ENCODE data around the gene COL12A1.

The COL12A1 gene

GRCh38 chr6:75205776-75206575 is at the start of gene COL12A1:
Gene COL12A1, minus strand, starts transcription at chr6:75206053. Its CDS starts 3,261 bp downstream, at chr6:75202792.
- no peak for DNase-seq (ENCODE audit: low read depth in 2 of 2)

GRCh38 chr6:75250552-75250951 is 44.7 kb upstream of the COL12A1 start:
- DNase-seq (ENCODE audit: low read depth in 2 of 2) = no peak

- DNase-seq (ENCODE audit: low read depth in 2 of 2) = no peak
Observed at GRCh38 chr6:75249837-75250236, 44.0 kb upstream of the COL12A1 start.

- DNase-seq (ENCODE audit: low read depth in 2 of 2) = no peak
Observed at GRCh38 chr6:75246386-75246785, 40.5 kb upstream of the COL12A1 start.

- DNase-seq (ENCODE audit: low read depth in 2 of 2) = no peak
Observed at GRCh38 chr6:75244063-75244584, 38.3 kb upstream of the COL12A1 start.

- peak; percentile 69 to 78 for DNase-seq (ENCODE audit: low read depth in 2 of 2)
Observed at GRCh38 chr6:75243333-75244062, 37.6 kb upstream of the COL12A1 start, which contains the start of gene COX7A2. Gene COX7A2, minus strand, starts transcription at chr6:75243801. Its CDS starts 67 bp downstream, at chr6:75243734.

GRCh38 chr6:75236630-75237029 is 30.8 kb upstream of the COL12A1 start:
- DNase-seq (ENCODE audit: low read depth in 2 of 2) = no peak

GRCh38 chr6:75235271-75235670 is 29.4 kb upstream of the COL12A1 start:
- no peak for DNase-seq (ENCODE audit: low read depth in 2 of 2)

GRCh38 chr6:75234126-75234865 is 28.4 kb upstream of the COL12A1 start:
- no peak for DNase-seq (ENCODE audit: low read depth in 2 of 2)

- no peak for DNase-seq (ENCODE audit: low read depth in 2 of 2)
Observed at GRCh38 chr6:75233092-75233615, 27.3 kb upstream of the COL12A1 start.

GRCh38 chr6:75230484-75231325 is 24.9 kb upstream of the COL12A1 start:
- DNase-seq (ENCODE audit: low read depth in 2 of 2) = no peak

- no peak for DNase-seq (ENCODE audit: low read depth in 2 of 2)
Observed at GRCh38 chr6:75224303-75224926, 18.6 kb upstream of the COL12A1 start.

- DNase-seq (ENCODE audit: low read depth in 2 of 2) = no peak
Observed at GRCh38 chr6:75223428-75223827, 17.6 kb upstream of the COL12A1 start.

GRCh38 chr6:75222261-75222660 is 16.4 kb upstream of the COL12A1 start:
- DNase-seq (ENCODE audit: low read depth in 2 of 2) = no peak

GRCh38 chr6:75221116-75221515 is 15.3 kb upstream of the COL12A1 start:
- DNase-seq (ENCODE audit: low read depth in 2 of 2) = no peak

- no peak for DNase-seq (ENCODE audit: low read depth in 2 of 2)
Observed at GRCh38 chr6:75220357-75220756, 14.5 kb upstream of the COL12A1 start.

- DNase-seq (ENCODE audit: low read depth in 2 of 2) = no peak
Observed at GRCh38 chr6:75219263-75219662, 13.4 kb upstream of the COL12A1 start.

GRCh38 chr6:75217193-75217592 is 11.3 kb upstream of the COL12A1 start:
- no peak for DNase-seq (ENCODE audit: low read depth in 2 of 2)

GRCh38 chr6:75215291-75215690 is 9.4 kb upstream of the COL12A1 start:
- no peak for DNase-seq (ENCODE audit: low read depth in 2 of 2)

GRCh38 chr6:75213732-75214131 is 7.9 kb upstream of the COL12A1 start:
- no peak for DNase-seq (ENCODE audit: low read depth in 2 of 2)

Data from stimulated activated CD4-positive, alpha-beta T cell treated with anti-CD3 and anti-CD28 coated beads, Interleukin-4, amount 100 ng/mL, for 48 hours (primary cell).